Stomach (tissue), 9 donors: ENCODE data around the gene CD19. TPM values are rescaled to one million over a fixed set of nuclear protein-coding genes. Genes with fewer than 3 reads are reported as not detected.

Experiments
- DNase-seq, 2 donors: peaks; one replicate each; pipeline versions ENCODE4 v3.0.0 to v3.0.0-alpha.2; 2013 to 2019
- H3K27ac ChIP-seq, 5 donors: fragments of 200-600 bp in 4 of 5; sonication (generic) in 4 of 5; one replicate each; pipeline ENCODE4 v1.5.1; 2013 to 2019; ENCODE audit warnings: mild to moderate bottlenecking in 1 of 5, moderate library complexity in 1 of 5
- H3K27me3 ChIP-seq, 3 donors: fragments of 200-600 bp; sonication (generic); one replicate each; pipeline ENCODE4 v1.5.1; 2017 to 2019; ENCODE audit warnings: mixed run types in 1 of 3
- H3K36me3 ChIP-seq, 4 donors: fragments of 200-600 bp; sonication (generic); 1 replicate in 3 of 4; 2 replicates in 1 of 4; pipeline ENCODE4 v1.5.1; 2016 to 2019
- H3K4me1 ChIP-seq, 4 donors: fragments of 200-600 bp; sonication (generic); one replicate each; pipeline ENCODE4 v1.5.1; 2016 to 2019
- H3K4me3 ChIP-seq, 4 donors: fragments of 200-600 bp; sonication (generic) in 3 of 4; one replicate each; pipeline ENCODE4 v1.5.1; 2016 to 2019; ENCODE audit warnings: mild to moderate bottlenecking in 1 of 4
- H3K9me3 ChIP-seq, 4 donors: fragments of 200-600 bp; sonication (generic); one replicate each; pipeline ENCODE4 v1.5.1; 2016 to 2019
- EP300 ChIP-seq: sonication (generic); formaldehyde crosslinking; IDR thresholded peaks from one replicate; pipeline ENCODE4 v1.6.1; 2017; ENCODE audit warnings: antibody characterized with exemption
- POLR2A ChIP-seq, 4 donors: fragments of 450-650 bp; IDR thresholded peaks; one replicate each; pipeline ENCODE4 v1.6.1; 2016; ENCODE audit warnings: antibody characterized with exemption in 4 of 4, control low read depth in 2 of 4, mild to moderate bottlenecking in 1 of 4, moderate library complexity in 1 of 4
- POLR2AphosphoS5 ChIP-seq, 3 donors: sonication (generic); formaldehyde crosslinking; IDR thresholded peaks; one replicate each; pipeline ENCODE4 v1.6.1; 2016; ENCODE audit warnings: antibody characterized with exemption in 3 of 3
- WGBS, 5 donors: extraction: QIAGEN DNeasy Blood & Tissue Kit in 3 of 5; methylation state at CpG; one replicate each; pipeline versions ENCODE4 v1.1.5 to v1.1.7; 2013 to 2018; 5-methylcytosine and 5-hydroxymethylcytosine counted together
- intact Hi-C: fragments of 100-400 bp; cut with DNase I; formaldehyde crosslinking; loops from one replicate; pipeline ENCODE4 v1.15.1; 2023; ENCODE audit warnings: low total_unique reads
- polyA plus RNA-seq, 3 donors: library from polyadenylated mRNA; stranded (reverse); fragments of 200-250 nt; gene quantifications; one replicate each; pipeline ENCODE4 v1.2.3, GENCODE V29; 2013
- total RNA-seq, 5 donors: library from RNA; depleted of rRNA; stranded (reverse); fragments of >200 nt; gene quantifications; one replicate each; pipeline versions ENCODE4 v1.1.0 to v1.2.3, GENCODE V29; 2014 to 2016
- TF ChIP-seq, protein P1 (sequence below), 7 experiments: fragments of 450-650 bp in 4 of 7; fragments of 200-600 bp in 3 of 7; sonication (generic) in 3 of 7; IDR thresholded peaks; one replicate each; pipeline ENCODE4 v1.5.1; 2016 to 2019; ENCODE audit warnings: antibody characterized with exemption in 7 of 7, control low read depth in 2 of 7, mild to moderate bottlenecking in 1 of 7
- donor health status: healthy with polysubstance abuse.
- donor health status: Bipolar disorder and iron deficiency.
- donor health status: healthy.

The CD19 gene
- total and polyA plus RNA-seq, 8 donors, result 0.29 to 3.8 (median 0.56) TPM; not detected in 3

DNA sequence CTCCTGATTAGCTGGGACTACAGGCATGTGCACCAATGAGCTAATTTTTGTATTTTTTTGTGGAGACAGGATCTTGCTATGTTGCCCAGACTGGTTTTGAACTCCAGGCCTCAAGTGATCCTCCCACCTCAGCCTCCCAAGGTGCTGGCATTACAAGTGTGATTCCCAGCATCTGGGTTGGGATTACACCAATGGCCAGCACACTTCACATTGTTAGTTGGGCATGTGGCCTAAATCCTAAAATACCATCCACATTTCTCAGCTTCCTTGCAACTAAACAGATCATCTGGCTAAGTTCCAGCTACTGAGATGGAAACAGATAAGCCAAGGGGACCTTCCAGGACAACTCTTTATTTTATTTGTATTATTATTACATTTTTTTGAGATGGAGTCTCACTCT is 16.6 kb upstream of the CD19 start:
- Histone ChIP-seq H3K9me3 (no peaks in the 10 kb centered on the region), H3K27me3 (no peaks in the 10 kb centered on the region), H3K4me3 (no peak overlapping the region), H3K4me1 (no peaks in the 10 kb centered on the region), H3K27ac (no peak overlapping the region), H3K36me3 (peaks cover 37 to 97% (median 92%) of the 10 kb centered on the region in 4 donors)
- no peak for DNase-seq
- intact Hi-C loops, result loop anchor here (10.0 kb wide), 1 partner anchor 50 kb away; the partner anchor contains the start of gene SH2B1
- no peak for TF ChIP-seq EP300

DNA sequence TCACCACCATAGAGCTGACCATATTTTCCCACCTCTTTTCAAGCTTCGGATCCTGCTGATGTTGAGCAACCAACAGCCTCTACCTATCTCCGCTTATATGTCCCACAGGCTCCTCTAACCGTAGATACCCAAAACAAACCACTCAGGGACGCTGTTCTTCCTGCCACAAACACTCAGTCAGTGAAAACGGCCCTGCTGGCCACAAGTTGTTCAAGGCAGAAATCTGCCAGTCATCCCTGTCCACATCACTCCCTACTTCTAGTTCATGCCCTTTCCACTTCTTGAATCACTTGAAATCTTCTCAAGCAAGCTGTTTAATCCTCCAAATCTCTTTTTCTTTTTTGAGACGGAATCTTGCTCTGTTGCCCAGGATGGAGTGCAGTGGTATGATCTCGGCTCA is 14.7 kb upstream of the CD19 start:
- no peak for TF ChIP-seq POLR2AphosphoS5 (IDR thresholded peaks at IDR 0.05)
- no peak overlapping the region for H3K4me3 ChIP-seq
- no peaks in the 10 kb centered on the region for H3K9me3 ChIP-seq
- no peak for DNase-seq
- H3K36me3 ChIP-seq, result peaks cover 37 to 89% (median 83%) of the 10 kb centered on the region in 4 donors
- no peaks in the 10 kb centered on the region for H3K4me1 ChIP-seq
- intact Hi-C loops, result loop anchor here (10.0 kb wide), 1 partner anchor 52 kb away; the partner anchor contains the start of gene SH2B1
- H3K27ac ChIP-seq, result no peak overlapping the region
- 89 to 94% (median 92%) methylated on average over 7 of the region's 7 CpGs for WGBS, 5 donors
- H3K27me3 ChIP-seq, result no peaks in the 10 kb centered on the region

- intact Hi-C loops, result loop anchor here (10.0 kb wide), 1 partner anchor 54 kb away; the partner anchor contains the start of gene SH2B1
- no peak for DNase-seq
- no peaks in the 10 kb centered on the region for H3K27me3 ChIP-seq
- peaks cover 0 to 15% (median 9%) of the 10 kb centered on the region in 4 donors for H3K4me1 ChIP-seq
- H3K4me3 ChIP-seq, result no peak overlapping the region
- 96 to 100% (median 98%) methylated on average over 3 of the region's 3 CpGs for WGBS, 5 donors
- TF ChIP-seq POLR2AphosphoS5 (IDR thresholded peaks at IDR 0.05), result no peak
- TF ChIP-seq EP300, result no peak
- TF ChIP-seq POLR2A (IDR thresholded peaks at IDR 0.05), result no peak
- TF ChIP-seq, protein P1, sequence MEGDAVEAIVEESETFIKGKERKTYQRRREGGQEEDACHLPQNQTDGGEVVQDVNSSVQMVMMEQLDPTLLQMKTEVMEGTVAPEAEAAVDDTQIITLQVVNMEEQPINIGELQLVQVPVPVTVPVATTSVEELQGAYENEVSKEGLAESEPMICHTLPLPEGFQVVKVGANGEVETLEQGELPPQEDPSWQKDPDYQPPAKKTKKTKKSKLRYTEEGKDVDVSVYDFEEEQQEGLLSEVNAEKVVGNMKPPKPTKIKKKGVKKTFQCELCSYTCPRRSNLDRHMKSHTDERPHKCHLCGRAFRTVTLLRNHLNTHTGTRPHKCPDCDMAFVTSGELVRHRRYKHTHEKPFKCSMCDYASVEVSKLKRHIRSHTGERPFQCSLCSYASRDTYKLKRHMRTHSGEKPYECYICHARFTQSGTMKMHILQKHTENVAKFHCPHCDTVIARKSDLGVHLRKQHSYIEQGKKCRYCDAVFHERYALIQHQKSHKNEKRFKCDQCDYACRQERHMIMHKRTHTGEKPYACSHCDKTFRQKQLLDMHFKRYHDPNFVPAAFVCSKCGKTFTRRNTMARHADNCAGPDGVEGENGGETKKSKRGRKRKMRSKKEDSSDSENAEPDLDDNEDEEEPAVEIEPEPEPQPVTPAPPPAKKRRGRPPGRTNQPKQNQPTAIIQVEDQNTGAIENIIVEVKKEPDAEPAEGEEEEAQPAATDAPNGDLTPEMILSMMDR (IDR thresholded peaks at IDR 0.05), result no peak
- H3K9me3 ChIP-seq, result no peaks in the 10 kb centered on the region
- no peak overlapping the region for H3K27ac ChIP-seq
- H3K36me3 ChIP-seq, result peaks cover 30 to 74% (median 68%) of the 10 kb centered on the region in 4 donors
Observed at GRCh38 chr16:28918698-28919097, 13.1 kb upstream of the CD19 start.

GRCh38 chr16:28923231-28923587 is 8.6 kb upstream of the CD19 start:
- H3K27me3 ChIP-seq, result no peaks in the 10 kb centered on the region
- 27 to 82% (median 50%) methylated on average over 3 of the region's 3 CpGs for WGBS, 5 donors
- H3K4me3 ChIP-seq, result no peak overlapping the region
- H3K4me1 ChIP-seq, result peaks cover 4 to 31% (median 24%) of the 10 kb centered on the region in 4 donors
- intact Hi-C loops, result no loop called here
- peak overlapping the region; percentile 65 to 99 (median 98) for H3K27ac ChIP-seq
- H3K36me3 ChIP-seq, result peaks cover 13 to 30% (median 25%) of the 10 kb centered on the region in 4 donors
- no peaks in the 10 kb centered on the region for H3K9me3 ChIP-seq
- TF ChIP-seq POLR2AphosphoS5 (IDR thresholded peaks at IDR 0.05) (no peak), POLR2A (IDR thresholded peaks at IDR 0.05) (no peak), EP300 (no peak)
- TF ChIP-seq, protein P1 (IDR thresholded peaks at IDR 0.05), result no peak
- DNase-seq, result peak in 1 of 2 donors; percentile 46

DNA sequence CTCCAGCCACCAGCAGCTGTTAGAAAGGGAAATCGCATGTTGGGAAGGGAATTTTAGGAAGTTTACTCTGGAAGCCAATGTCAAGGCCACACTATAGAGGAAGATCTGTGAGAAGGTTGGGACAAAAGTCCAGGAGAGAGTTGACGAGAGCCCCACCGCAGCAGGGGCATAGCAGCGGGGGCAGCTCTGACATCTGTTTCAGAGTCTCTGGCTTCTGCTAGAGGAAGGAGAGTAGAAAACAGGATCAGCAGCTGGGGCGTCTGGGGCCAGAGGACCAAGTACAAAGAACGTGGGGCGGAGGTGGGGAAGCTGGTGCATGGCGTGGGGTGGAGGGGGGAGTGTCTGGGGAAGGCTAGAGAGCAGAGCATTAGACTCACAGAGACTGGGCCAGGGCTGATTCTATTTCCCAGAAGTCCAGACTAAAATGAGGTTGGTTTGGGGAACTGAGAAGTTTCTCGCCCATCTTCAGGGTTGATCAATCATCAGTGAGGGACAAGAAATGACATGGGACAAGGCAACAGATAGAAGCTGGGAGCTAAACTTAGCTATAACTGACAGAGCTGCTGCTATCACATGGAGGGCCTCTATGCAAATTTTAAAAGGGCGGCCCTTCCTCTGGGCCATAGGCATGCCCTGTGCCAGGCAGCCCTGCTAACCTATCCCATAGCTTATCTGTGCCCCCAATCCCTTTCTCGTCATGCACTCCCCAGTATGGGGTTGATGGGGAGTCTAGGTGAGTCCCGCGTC is 7.9 kb upstream of the CD19 start:
- TF ChIP-seq POLR2A (IDR thresholded peaks at IDR 0.05) (no peak), EP300 (no peak), POLR2AphosphoS5 (IDR thresholded peaks at IDR 0.05) (no peak)
- TF ChIP-seq, protein P1 (IDR thresholded peaks at IDR 0.05), result no peak
- H3K9me3 ChIP-seq, result no peaks in the 10 kb centered on the region
- WGBS, 5 donors, result 35 to 53% (median 44%) methylated on average over 11 to 13 of the region's 13 CpGs
- H3K4me3 ChIP-seq, result peak overlapping the region; percentile 64 to 96 (median 66)
- peak; percentile 29 to 66 for DNase-seq
- intact Hi-C loops, result no loop called here
- peaks cover 4 to 31% (median 24%) of the 10 kb centered on the region in 4 donors for H3K4me1 ChIP-seq
- peaks cover 7 to 24% (median 19%) of the 10 kb centered on the region in 4 donors for H3K36me3 ChIP-seq
- H3K27me3 ChIP-seq, result no peaks in the 10 kb centered on the region
- H3K27ac ChIP-seq, result peak overlapping the region; percentile 92 to 100 (median 98)
